ENCODE measurements around the gene BORCS8.
A peak's percentile ranks its signal among the peaks of the same experiment; 100 is the strongest.

BORCS8 gene

DNA sequence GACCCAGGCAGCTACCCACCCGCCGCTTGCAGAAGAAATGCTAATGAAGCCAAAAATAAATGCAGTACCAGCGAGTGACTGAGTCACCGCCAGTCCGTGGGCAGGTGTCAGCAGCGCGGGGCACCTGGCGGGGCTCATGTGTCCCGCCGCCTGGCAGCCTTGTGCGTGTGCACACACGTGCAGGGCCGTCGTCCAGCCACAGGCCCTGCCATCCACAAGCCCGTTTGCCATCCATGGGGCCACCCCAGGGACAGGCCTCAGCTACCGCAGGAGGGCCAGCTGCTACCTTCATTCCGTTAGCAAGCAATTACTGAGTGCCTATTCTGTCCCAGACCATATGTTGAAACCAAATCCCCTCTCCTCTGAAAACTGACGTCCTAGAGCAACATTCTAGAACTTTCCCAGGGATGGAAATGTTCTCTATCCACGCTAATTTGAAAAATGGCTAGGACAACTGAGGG lies 40.3 kb upstream of the BORCS8 start:
- TF ChIP-seq, protein P1, sequence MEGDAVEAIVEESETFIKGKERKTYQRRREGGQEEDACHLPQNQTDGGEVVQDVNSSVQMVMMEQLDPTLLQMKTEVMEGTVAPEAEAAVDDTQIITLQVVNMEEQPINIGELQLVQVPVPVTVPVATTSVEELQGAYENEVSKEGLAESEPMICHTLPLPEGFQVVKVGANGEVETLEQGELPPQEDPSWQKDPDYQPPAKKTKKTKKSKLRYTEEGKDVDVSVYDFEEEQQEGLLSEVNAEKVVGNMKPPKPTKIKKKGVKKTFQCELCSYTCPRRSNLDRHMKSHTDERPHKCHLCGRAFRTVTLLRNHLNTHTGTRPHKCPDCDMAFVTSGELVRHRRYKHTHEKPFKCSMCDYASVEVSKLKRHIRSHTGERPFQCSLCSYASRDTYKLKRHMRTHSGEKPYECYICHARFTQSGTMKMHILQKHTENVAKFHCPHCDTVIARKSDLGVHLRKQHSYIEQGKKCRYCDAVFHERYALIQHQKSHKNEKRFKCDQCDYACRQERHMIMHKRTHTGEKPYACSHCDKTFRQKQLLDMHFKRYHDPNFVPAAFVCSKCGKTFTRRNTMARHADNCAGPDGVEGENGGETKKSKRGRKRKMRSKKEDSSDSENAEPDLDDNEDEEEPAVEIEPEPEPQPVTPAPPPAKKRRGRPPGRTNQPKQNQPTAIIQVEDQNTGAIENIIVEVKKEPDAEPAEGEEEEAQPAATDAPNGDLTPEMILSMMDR (IDR thresholded peaks at IDR 0.05; ENCODE audit: low read length, missing control alignments) = no peak
- DNase-seq (ENCODE audit: low read depth) = no peak
- no peak overlapping the region for H3K4me3 ChIP-seq (replicated peaks; ENCODE audit: low read depth, low read length)

DNA sequence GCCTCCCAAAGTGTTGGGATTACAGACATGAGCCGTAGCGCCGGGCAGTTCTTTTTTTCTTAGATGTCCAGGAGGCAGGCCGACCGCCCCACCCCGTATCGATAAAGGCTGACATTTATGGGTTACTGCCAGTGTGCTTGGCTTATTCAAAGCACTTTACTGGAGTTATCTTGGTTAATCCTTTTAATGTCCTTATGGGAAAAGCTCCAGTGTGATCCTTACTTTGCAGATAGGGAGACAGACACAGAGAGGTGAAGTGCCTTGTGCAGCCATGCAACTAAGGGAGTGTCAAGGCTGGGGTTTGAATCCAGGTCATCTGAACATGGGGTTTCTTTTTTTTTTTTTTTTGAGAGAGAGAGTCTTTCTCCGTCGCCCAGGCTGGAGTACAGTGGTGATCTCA lies 39.0 kb upstream of the BORCS8 start:
- no peak for DNase-seq (ENCODE audit: low read depth)
- no peak overlapping the region for H3K4me3 ChIP-seq (replicated peaks; ENCODE audit: low read depth, low read length)
- TF ChIP-seq, protein P1 (IDR thresholded peaks at IDR 0.05; ENCODE audit: low read length, missing control alignments) = no peak

DNA sequence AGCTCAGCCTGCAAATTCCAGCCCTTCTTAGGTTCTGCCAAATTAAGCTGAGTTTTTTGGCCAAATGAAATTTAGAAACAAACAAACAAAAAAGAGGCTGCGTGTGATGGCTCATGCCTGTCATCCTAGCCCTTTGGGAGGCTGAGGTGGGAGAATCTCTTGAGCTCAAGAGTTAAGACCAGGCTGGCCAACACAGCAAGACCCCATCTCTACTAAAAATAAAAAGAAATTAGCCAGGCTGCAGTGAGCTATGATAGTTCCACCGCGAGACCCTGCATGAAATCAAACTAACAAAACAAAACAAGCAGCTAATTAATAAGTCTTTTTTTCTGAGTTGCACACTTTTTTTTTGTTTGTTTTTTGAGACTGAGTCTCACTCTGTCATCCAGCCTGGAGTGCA lies 37.7 kb upstream of the BORCS8 start:
- no peak for DNase-seq (ENCODE audit: low read depth)
- no peak overlapping the region for H3K4me3 ChIP-seq (replicated peaks; ENCODE audit: low read depth, low read length)
- TF ChIP-seq, protein P1 (IDR thresholded peaks at IDR 0.05; ENCODE audit: low read length, missing control alignments) = no peak

- DNase-seq (ENCODE audit: low read depth) = no peak
- H3K4me3 ChIP-seq (replicated peaks; ENCODE audit: low read depth, low read length) = no peak overlapping the region
- TF ChIP-seq, protein P1 (IDR thresholded peaks at IDR 0.05; ENCODE audit: low read length, missing control alignments) = no peak
Measured at GRCh38 chr19:19227217-19227616, 35.3 kb upstream of the BORCS8 start.

GRCh38 chr19:19226663-19227062 lies 34.7 kb upstream of the BORCS8 start:
- no peak for DNase-seq (ENCODE audit: low read depth)
- no peak overlapping the region for H3K4me3 ChIP-seq (replicated peaks; ENCODE audit: low read depth, low read length)
- TF ChIP-seq, protein P1 (IDR thresholded peaks at IDR 0.05; ENCODE audit: low read length, missing control alignments) = no peak

- TF ChIP-seq, protein P1 (IDR thresholded peaks at IDR 0.05; ENCODE audit: low read length, missing control alignments) = no peak
- no peak for DNase-seq (ENCODE audit: low read depth)
- no peak overlapping the region for H3K4me3 ChIP-seq (replicated peaks; ENCODE audit: low read depth, low read length)
Measured at GRCh38 chr19:19226204-19226603, 34.3 kb upstream of the BORCS8 start.

DNA sequence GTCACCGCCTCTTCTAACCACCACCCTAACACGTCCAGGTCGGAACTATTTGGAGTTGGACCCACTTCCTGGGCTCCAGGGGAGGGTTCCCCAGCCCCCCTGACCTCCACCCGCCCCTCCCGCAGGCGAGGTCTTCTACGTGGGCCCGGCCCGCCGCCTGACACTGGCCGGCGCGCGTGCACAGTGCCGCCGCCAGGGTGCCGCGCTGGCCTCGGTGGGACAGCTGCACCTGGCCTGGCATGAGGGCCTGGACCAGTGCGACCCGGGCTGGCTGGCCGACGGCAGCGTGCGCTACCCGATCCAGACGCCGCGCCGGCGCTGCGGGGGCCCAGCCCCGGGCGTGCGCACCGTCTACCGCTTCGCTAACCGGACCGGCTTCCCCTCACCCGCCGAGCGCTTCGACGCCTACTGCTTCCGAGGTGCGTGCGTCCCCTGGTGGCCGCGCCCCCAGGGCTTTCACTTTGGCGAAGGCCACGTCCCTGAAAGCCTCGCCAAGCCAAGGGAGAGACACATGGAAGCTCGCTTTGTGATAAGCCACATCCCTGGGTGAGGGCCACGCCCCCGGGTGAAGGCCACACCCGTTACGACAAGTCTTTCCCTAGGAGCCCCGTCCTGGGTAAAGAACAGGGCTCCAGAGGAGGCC lies 33.0 kb upstream of the BORCS8 start:
- DNase-seq (ENCODE audit: low read depth) = peak; percentile 61
- TF ChIP-seq, protein P1 (IDR thresholded peaks at IDR 0.05; ENCODE audit: low read length, missing control alignments) = peak; percentile 49
- no peak overlapping the region for H3K4me3 ChIP-seq (replicated peaks; ENCODE audit: low read depth, low read length)

Data from fibroblast of pulmonary artery (primary cell).